Activated CD4-positive, alpha-beta T cell treated with anti-CD3 and anti-CD28 coated beads, Interleukin-2, amount 50 U/mL, for 48 hours (primary cell): ENCODE measurements around the gene SCTR.
"Not testable (repeated sequence)": the region's sequence is repeated elsewhere in the genome, so short reads cannot be mapped to it uniquely, and the experiment has no call there.

Experiments
- DNase-seq, 2 experiments: peaks; one replicate each; pipeline ENCODE4 v3.0.0-alpha.2; 2020

The SCTR gene

GRCh38 chr2:119426396-119426675 lies 97.9 kb downstream of the SCTR start:
- DNase-seq = no peak

GRCh38 chr2:119425620-119426395 lies 98.5 kb downstream of the SCTR start:
- no peak for DNase-seq

GRCh38 chr2:119425119-119425405 lies 99.2 kb downstream of the SCTR start:
- DNase-seq = no peak

GRCh38 chr2:119424284-119425118 lies 99.8 kb downstream of the SCTR start:
- no peak for DNase-seq

GRCh38 chr2:119423811-119424210 lies 100.5 kb downstream of the SCTR start:
- no peak for DNase-seq

GRCh38 chr2:119423108-119423444 lies 101.2 kb downstream of the SCTR start:
- no peak for DNase-seq

GRCh38 chr2:119422360-119423107 lies 101.7 kb downstream of the SCTR start:
- DNase-seq = no peak

- no peak for DNase-seq
Measured at GRCh38 chr2:119421741-119422140, 102.5 kb downstream of the SCTR start.

GRCh38 chr2:119421304-119421703 lies 103.0 kb downstream of the SCTR start:
- DNase-seq = no peak

GRCh38 chr2:119419803-119420508 lies 104.3 kb downstream of the SCTR start:
- DNase-seq = no peak

- DNase-seq = no peak
Measured at GRCh38 chr2:119419065-119419464, 105.2 kb downstream of the SCTR start.

- DNase-seq = no peak
Measured at GRCh38 chr2:119417908-119418307, 106.4 kb downstream of the SCTR start.

- no peak for DNase-seq
Measured at GRCh38 chr2:119416299-119416923, 107.9 kb downstream of the SCTR start.

GRCh38 chr2:119415630-119416029 lies 108.7 kb downstream of the SCTR start:
- DNase-seq = no peak

- DNase-seq = no peak
Measured at GRCh38 chr2:119414894-119415293, 109.4 kb downstream of the SCTR start.

- DNase-seq = no peak
Measured at GRCh38 chr2:119409506-119409905, 114.8 kb downstream of the SCTR start.

GRCh38 chr2:119408221-119408619 lies 116.1 kb downstream of the SCTR start:
- no peak for DNase-seq

GRCh38 chr2:119407430-119408220 lies 116.7 kb downstream of the SCTR start:
- DNase-seq = peak; percentile 15 to 26

GRCh38 chr2:119405151-119405550 lies 119.1 kb downstream of the SCTR start:
- DNase-seq = no peak

GRCh38 chr2:119403618-119404017 lies 120.7 kb downstream of the SCTR start:
- DNase-seq = not testable (repeated sequence)

- no peak for DNase-seq
Measured at GRCh38 chr2:119402645-119403560, 121.4 kb downstream of the SCTR start.
